Measurements from ENCODE around the gene RGSL1.

GRCh38 chr1:182600745-182601415, 150.9 kb downstream of the RGSL1 start:
- TF ChIP-seq, protein P1, sequence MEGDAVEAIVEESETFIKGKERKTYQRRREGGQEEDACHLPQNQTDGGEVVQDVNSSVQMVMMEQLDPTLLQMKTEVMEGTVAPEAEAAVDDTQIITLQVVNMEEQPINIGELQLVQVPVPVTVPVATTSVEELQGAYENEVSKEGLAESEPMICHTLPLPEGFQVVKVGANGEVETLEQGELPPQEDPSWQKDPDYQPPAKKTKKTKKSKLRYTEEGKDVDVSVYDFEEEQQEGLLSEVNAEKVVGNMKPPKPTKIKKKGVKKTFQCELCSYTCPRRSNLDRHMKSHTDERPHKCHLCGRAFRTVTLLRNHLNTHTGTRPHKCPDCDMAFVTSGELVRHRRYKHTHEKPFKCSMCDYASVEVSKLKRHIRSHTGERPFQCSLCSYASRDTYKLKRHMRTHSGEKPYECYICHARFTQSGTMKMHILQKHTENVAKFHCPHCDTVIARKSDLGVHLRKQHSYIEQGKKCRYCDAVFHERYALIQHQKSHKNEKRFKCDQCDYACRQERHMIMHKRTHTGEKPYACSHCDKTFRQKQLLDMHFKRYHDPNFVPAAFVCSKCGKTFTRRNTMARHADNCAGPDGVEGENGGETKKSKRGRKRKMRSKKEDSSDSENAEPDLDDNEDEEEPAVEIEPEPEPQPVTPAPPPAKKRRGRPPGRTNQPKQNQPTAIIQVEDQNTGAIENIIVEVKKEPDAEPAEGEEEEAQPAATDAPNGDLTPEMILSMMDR (IDR thresholded peaks at IDR 0.05), result no peak
- TF ChIP-seq EP300 (IDR thresholded peaks at IDR 0.05), result no peak
- TF ChIP-seq POLR2A (IDR thresholded peaks at IDR 0.05), result no peak
